HAP-1 (cell line): ENCODE results near the gene PRIMA1.

Experiments used
- DNase-seq, 2 experiments: peaks; one replicate each; pipeline ENCODE4 v3.0.0-alpha.2; 2016 to 2020; ENCODE audit warnings: low spot score in 2 of 2
- H3K27me3 ChIP-seq: fragments of 250-450 bp; sonication (Bioruptor Pico); 2 replicates; pipeline ENCODE4 v1.5.1; 2020; ENCODE audit warnings: low read depth, mild to moderate bottlenecking, moderate library complexity
- H3K36me3 ChIP-seq: fragments of 250-450 bp; sonication (Bioruptor Pico); replicated peaks from 2 replicates; pipeline ENCODE4 v1.5.1; 2020; ENCODE audit warnings: mild to moderate bottlenecking
- H3K4me1 ChIP-seq: fragments of 250-450 bp; sonication (Bioruptor Pico); 2 replicates; pipeline ENCODE4 v1.5.1; 2020; ENCODE audit warnings: mild to moderate bottlenecking
- H3K4me3 ChIP-seq: fragments of 250-450 bp; sonication (Bioruptor Pico); 2 replicates; pipeline ENCODE4 v1.5.1; 2020; ENCODE audit warnings: mild to moderate bottlenecking, moderate library complexity
- H3K9me3 ChIP-seq: fragments of 250-450 bp; sonication (Bioruptor Pico); 2 replicates; pipeline ENCODE4 v1.5.1; 2020; ENCODE audit warnings: mild to moderate bottlenecking, moderate library complexity
- in situ Hi-C: fragments of 300-500 bp; cut with MboI; formaldehyde crosslinking; loops from 3 replicates; pipeline ENCODE4 v1.14.3; 2020; ENCODE audit warnings: low sequenced_read_pairs, inconsistent platforms, mixed read lengths

The PRIMA1 gene, protein sequence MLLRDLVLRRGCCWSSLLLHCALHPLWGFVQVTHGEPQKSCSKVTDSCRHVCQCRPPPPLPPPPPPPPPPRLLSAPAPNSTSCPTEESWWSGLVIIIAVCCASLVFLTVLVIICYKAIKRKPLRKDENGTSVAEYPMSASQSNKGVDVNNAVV

DNA sequence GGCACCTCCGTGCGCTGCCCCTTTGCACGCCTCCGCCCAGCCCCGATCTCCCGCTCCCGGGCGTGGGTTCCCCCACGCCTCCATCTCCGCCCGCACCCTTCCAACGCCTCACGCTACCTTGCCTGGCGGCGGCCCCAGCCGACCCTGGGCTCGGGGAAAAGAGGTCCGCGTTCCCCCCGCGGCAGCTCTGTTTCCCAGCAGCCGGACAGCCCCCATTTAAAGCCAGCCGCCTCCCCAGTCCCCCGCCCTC is at the start of gene PRIMA1:
Gene PRIMA1 (minus strand): TSS at position 193 of the 250 bp plus-strand sequence. CDS start 767 bp downstream, outside the sequence.
- peaks cover 16% of the 10 kb centered on the region for H3K4me1 ChIP-seq
- no peaks in the 10 kb centered on the region; the same call in 1 of the 2 replicates for H3K36me3 ChIP-seq
- no peaks in the 10 kb centered on the region for H3K9me3 ChIP-seq
- H3K27me3 ChIP-seq: no peaks in the 10 kb centered on the region
- in situ Hi-C loops: no loop called here
- DNase-seq: peak in 1 of 2 experiments; percentile 84
- H3K4me3 ChIP-seq: peak within 1 kb of the TSS; percentile 48

- peaks cover 3% of the 10 kb centered on the region; the same call in 1 of the 2 replicates for H3K4me1 ChIP-seq
- no peaks in the 10 kb centered on the region for H3K9me3 ChIP-seq
- DNase-seq: no peak
- in situ Hi-C loops: no loop called here
- no peaks in the 10 kb centered on the region for H3K27me3 ChIP-seq
- H3K36me3 ChIP-seq: no peaks in the 10 kb centered on the region
- no peak overlapping the region for H3K4me3 ChIP-seq
These were observed 46.5 kb upstream of the PRIMA1 start for GRCh38 chr14:93834699-93835371.

DNA sequence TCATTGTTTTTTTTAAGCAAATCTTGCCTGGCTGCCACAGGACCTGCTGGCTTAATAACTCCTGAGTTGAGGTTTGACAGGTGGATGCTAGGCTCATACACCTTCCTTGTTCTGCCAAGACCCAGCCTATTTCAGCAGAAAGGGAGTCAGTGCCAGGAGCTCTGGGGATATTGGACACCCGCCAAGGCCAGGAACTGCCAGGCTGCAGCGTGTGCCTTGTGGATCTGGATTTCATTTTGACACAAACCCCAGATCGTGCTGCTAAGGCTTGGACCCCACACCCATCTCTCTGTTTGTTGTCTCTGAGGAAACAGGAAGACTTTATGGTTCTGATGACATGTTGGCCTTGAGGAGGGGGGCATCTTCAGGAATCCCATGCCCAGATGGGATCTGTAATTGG is 44.4 kb upstream of the PRIMA1 start:
- Histone ChIP-seq H3K27me3 (no peaks in the 10 kb centered on the region), H3K36me3 (no peaks in the 10 kb centered on the region), H3K4me3 (no peak overlapping the region), H3K9me3 (no peaks in the 10 kb centered on the region), H3K4me1 (peaks cover 3% of the 10 kb centered on the region; the same call in 1 of the 2 replicates)
- in situ Hi-C loops: no loop called here
- DNase-seq: no peak

DNA sequence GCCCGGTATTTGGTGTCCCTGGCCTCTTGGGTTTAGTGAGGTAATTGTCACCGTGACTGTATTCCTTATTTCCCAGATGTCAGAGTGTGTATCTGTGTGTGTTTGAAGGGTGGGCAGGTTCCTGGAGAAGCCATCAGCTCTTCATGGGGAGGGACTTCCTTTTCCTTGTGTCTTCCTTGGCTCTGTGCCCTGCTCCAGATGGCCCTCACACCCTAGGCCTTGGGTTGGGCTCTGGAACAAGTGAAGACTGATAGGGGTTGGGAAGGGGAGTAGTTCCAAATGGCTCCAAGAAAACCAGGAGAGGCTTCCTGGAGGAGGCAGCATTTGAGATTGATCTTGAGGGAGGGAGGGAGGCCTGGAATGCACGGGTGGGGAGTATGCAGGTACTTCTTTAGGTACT is 43.8 kb upstream of the PRIMA1 start:
- DNase-seq: no peak
- in situ Hi-C loops: no loop called here

GRCh38 chr14:93830753-93831461 is 42.6 kb upstream of the PRIMA1 start:
- in situ Hi-C loops: no loop called here
- H3K4me3 ChIP-seq: no peak overlapping the region
- H3K4me1 ChIP-seq: peaks cover 3% of the 10 kb centered on the region; the same call in 1 of the 2 replicates
- no peaks in the 10 kb centered on the region for H3K9me3 ChIP-seq
- H3K27me3 ChIP-seq: no peaks in the 10 kb centered on the region
- no peak for DNase-seq
- no peaks in the 10 kb centered on the region for H3K36me3 ChIP-seq

More for the DNA sequence above, 43.8 kb upstream of the PRIMA1 start:
- Histone ChIP-seq H3K4me3 (no peak overlapping the region), H3K27me3 (no peaks in the 10 kb centered on the region), H3K36me3 (no peaks in the 10 kb centered on the region), H3K9me3 (no peaks in the 10 kb centered on the region), H3K4me1 (peaks cover 3% of the 10 kb centered on the region; the same call in 1 of the 2 replicates)

DNA sequence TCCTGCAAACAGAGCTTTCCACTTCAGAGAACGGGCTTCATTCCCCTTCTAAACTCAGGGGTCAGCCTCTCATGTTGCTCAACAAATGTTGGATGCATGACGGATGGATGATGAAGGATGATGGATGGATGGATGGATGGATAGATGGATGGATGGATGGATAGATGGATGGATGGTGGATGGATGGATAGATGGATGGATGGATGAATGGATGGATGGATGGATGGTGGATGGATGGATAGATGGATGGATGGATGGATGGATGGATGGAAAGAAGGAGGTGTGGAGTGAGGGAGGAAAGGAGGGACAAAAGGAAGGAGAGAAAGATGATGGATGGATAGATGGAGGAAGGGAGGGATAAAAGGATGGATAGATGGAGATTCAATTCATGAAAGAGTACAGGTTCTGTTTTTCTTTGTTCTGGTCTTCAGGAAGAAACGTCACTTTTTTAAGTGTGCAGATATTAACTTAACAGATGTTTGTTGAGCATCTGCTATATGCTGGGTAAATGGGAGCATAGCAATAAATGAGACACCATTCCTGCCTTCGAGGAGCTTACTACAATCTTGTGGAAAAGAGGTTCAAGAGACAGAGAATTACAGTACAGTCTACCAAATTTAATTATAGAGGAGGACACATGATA is 41.7 kb upstream of the PRIMA1 start:
- Histone ChIP-seq H3K4me3 (no peak overlapping the region), H3K9me3 (no peaks in the 10 kb centered on the region), H3K27me3 (no peaks in the 10 kb centered on the region), H3K36me3 (no peaks in the 10 kb centered on the region), H3K4me1 (peaks cover 3% of the 10 kb centered on the region; the same call in 1 of the 2 replicates)
- in situ Hi-C loops: no loop called here
- DNase-seq: no peak

DNA sequence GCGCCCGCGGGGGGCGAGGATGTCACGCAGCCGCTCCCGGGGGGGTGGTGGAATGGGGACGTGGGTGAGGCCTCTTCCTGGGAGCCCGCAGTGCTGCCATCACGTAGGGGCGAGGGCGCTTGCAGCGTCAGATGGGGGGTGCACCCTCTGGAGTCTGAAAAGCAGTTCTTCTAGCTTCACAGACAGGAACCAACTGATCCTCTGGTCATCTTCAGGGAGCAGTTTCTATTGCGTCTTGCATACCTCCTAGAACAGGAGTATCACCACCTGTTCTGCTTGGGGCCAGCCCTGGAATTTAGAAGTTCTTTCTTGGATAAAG is 36.9 kb upstream of the PRIMA1 start:
- no peaks in the 10 kb centered on the region for H3K4me1 ChIP-seq
- H3K36me3 ChIP-seq: no peaks in the 10 kb centered on the region
- H3K4me3 ChIP-seq: no peak overlapping the region
- in situ Hi-C loops: no loop called here
- no peaks in the 10 kb centered on the region for H3K9me3 ChIP-seq
- H3K27me3 ChIP-seq: no peaks in the 10 kb centered on the region
- no peak for DNase-seq

DNA sequence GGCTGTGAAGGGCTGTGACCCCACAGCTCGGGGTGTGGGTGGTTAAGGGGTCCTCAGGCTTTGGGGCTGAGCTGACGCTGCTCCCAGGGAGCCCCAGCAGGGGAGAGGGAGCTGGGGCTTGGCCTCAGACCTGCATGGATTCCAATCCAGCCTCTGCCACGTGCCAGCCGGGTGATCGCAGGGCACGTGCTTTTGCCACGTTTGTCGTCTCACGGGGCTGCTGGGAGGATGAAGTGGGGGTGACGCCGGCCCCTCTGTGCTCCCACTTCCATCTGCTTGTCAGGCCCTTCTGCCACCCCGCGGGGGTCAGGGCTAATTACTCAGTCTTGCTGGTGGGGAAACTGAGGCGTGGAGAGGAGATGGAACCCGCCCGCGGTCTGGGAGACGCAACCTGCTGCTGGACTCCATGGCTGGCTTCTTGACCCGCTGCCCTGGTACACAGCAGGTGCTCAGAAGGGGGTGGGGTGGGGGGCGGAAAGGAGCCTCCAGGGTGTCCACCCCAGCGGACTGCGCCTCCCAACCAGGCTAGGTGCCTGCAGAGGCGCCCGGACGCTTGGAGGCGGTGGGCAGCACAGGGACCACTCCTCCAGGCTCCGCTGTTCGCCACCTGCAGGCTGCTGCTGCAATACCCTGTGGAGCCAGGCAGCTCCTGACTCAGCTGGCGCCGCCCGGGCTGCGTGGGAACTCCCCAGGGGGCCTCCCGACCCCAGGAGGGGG is 36.4 kb upstream of the PRIMA1 start:
- DNase-seq: no peak
- Histone ChIP-seq H3K27me3 (no peaks in the 10 kb centered on the region), H3K36me3 (no peaks in the 10 kb centered on the region), H3K4me3 (no peak overlapping the region), H3K9me3 (no peaks in the 10 kb centered on the region), H3K4me1 (no peaks in the 10 kb centered on the region)
- in situ Hi-C loops: no loop called here

GRCh38 chr14:93824076-93824475 is 35.8 kb upstream of the PRIMA1 start:
- no peak for DNase-seq
- no peak overlapping the region for H3K4me3 ChIP-seq
- H3K4me1 ChIP-seq: no peaks in the 10 kb centered on the region
- in situ Hi-C loops: no loop called here
- no peaks in the 10 kb centered on the region for H3K27me3 ChIP-seq
- H3K9me3 ChIP-seq: no peaks in the 10 kb centered on the region
- no peaks in the 10 kb centered on the region for H3K36me3 ChIP-seq

DNA sequence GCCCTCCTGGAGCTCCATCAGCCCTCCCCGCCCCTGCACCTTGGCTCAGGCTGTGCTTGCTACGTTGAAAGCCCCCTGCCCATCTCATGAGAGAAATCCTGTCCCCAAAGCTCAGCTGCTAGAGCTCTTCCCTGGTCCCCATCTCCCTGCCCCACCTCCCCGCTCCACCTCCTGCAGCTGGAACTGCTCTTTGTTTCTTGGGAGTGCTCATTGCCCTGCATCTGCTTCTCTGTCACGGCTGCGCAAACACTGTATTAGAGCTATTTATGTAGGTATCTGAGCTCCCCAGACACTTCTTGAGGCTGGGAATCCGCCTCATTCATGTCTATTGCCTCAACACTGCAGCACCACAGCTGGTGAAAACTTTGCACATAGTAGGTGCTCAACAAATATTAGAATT is 32.8 kb upstream of the PRIMA1 start:
- no peaks in the 10 kb centered on the region for H3K9me3 ChIP-seq
- in situ Hi-C loops: no loop called here
- H3K27me3 ChIP-seq: no peaks in the 10 kb centered on the region

GRCh38 chr14:93818857-93819256 is 30.6 kb upstream of the PRIMA1 start:
- in situ Hi-C loops: no loop called here
- no peak overlapping the region for H3K4me3 ChIP-seq
- peaks cover 3% of the 10 kb centered on the region; the same call in 1 of the 2 replicates for H3K9me3 ChIP-seq
- no peaks in the 10 kb centered on the region for H3K36me3 ChIP-seq
- no peaks in the 10 kb centered on the region for H3K27me3 ChIP-seq
- DNase-seq: no peak
- H3K4me1 ChIP-seq: no peaks in the 10 kb centered on the region

More for the DNA sequence above, 32.8 kb upstream of the PRIMA1 start:
- H3K4me1 ChIP-seq: no peaks in the 10 kb centered on the region
- H3K36me3 ChIP-seq: no peaks in the 10 kb centered on the region
- H3K4me3 ChIP-seq: no peak overlapping the region
- DNase-seq: no peak

GRCh38 chr14:93811676-93812075 is 23.4 kb upstream of the PRIMA1 start:
- no peaks in the 10 kb centered on the region for H3K4me1 ChIP-seq
- in situ Hi-C loops: no loop called here

DNA sequence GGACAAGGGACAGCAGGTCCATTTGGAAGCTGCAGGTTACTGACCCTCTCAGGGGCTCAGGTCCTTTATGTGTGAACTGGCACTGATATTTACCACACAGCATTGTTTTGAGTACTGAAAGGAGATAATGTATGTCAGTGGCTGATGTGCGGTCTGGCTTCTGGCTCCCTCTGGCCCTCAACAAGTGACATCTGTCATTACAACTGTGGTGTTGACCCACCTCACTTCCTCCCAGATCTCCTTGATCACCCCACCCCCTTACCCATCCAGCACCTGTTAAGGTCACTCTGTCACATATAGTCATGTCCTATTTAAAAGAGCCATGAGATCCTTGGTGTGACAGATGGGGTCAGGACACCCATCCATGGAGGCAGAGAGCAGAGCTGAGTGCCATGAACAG is 22.7 kb upstream of the PRIMA1 start:
- H3K27me3 ChIP-seq: no peaks in the 10 kb centered on the region
- in situ Hi-C loops: no loop called here
- H3K4me3 ChIP-seq: no peak overlapping the region
- H3K36me3 ChIP-seq: no peaks in the 10 kb centered on the region
- H3K4me1 ChIP-seq: no peaks in the 10 kb centered on the region
- no peak for DNase-seq
- peaks cover 7% of the 10 kb centered on the region for H3K9me3 ChIP-seq

More at GRCh38 chr14:93811676-93812075, 23.4 kb upstream of the PRIMA1 start:
- no peak overlapping the region for H3K4me3 ChIP-seq
- no peak for DNase-seq
- H3K9me3 ChIP-seq: peaks cover 7% of the 10 kb centered on the region
- no peaks in the 10 kb centered on the region for H3K36me3 ChIP-seq
- no peaks in the 10 kb centered on the region for H3K27me3 ChIP-seq
